DMS 273 treated with DMSO at 0.1 percent for 48 hours (cell line): ENCODE results near the gene CFAP74.

Source experiments
- DNase-seq: peaks from one replicate; lab custom pipeline; 2025; lab: John Stamatoyannopoulos, UW

Gene CFAP74

GRCh38 chr1:2042830-2043773 is 39.5 kb upstream of the CFAP74 start:
- no peak for DNase-seq

- no peak for DNase-seq
Observed at GRCh38 chr1:2041887-2042286, 38.3 kb upstream of the CFAP74 start.

DNA sequence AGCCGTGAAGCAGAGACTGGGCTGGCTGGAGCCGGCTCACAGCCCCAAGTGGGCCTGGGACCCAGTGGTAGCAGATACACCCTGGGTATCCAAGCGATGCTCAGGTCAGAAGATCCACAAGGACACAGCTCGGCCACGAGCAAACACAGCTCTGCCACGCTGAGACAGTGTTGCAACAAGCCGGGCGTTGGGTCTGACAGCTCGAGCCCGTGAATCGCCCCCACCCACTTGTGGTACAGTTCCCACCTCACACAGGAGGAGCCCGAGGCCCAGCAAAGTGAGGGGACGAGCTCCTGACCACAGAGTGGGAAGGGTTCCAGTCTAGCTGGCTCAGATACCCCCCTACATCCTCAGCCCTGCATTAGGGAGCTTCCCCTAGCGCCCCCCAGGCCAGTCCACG is 37.7 kb upstream of the CFAP74 start:
- DNase-seq: no peak

GRCh38 chr1:2039251-2039650 is 35.7 kb upstream of the CFAP74 start:
- no peak for DNase-seq

DNA sequence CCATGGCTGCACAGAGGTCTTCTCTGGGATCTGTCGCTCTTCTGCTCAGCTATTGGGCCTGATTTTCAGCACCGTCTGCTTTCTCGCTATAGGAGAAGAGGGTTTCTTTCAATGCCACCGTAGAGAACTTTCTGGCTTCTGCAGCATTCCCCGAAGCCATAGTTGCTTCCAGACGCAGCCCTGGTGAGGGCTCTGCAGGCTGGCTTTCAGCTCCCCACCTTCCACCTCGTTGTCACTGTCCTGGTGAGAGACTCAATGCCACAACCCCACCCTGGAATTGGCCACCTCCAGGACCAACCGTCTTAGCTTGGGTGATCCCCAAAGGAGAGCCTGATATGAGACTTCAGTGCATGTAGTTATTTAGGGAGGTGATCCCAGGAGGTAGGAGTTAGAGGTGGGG is 34.6 kb upstream of the CFAP74 start:
- no peak for DNase-seq

- DNase-seq: no peak
Observed at GRCh38 chr1:2037314-2037979, 33.9 kb upstream of the CFAP74 start.

- DNase-seq: no peak
Observed at GRCh38 chr1:2036287-2036686, 32.7 kb upstream of the CFAP74 start.

- DNase-seq: no peak
Observed at GRCh38 chr1:2033165-2033564, 29.6 kb upstream of the CFAP74 start.

DNA sequence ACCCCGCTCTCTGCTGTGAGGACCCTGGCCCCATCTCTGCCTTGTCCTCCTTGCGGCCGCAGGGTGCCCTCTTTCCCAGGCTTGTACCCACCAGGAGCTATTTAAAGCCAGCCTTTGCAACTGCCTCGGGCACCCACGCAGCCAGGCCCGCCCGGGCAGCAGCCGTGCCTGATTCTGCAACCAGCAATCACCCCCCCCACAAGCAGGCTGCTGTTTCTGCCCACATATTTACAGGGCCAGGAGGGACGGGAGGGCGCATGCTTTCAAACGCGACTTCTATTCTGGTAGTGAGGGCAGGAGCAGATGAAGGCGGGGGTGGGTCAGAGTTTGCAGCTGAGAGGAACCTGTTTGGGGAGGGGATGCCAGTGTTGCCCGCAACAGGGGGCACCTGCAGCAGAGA is 29.2 kb upstream of the CFAP74 start:
- no peak for DNase-seq

DNA sequence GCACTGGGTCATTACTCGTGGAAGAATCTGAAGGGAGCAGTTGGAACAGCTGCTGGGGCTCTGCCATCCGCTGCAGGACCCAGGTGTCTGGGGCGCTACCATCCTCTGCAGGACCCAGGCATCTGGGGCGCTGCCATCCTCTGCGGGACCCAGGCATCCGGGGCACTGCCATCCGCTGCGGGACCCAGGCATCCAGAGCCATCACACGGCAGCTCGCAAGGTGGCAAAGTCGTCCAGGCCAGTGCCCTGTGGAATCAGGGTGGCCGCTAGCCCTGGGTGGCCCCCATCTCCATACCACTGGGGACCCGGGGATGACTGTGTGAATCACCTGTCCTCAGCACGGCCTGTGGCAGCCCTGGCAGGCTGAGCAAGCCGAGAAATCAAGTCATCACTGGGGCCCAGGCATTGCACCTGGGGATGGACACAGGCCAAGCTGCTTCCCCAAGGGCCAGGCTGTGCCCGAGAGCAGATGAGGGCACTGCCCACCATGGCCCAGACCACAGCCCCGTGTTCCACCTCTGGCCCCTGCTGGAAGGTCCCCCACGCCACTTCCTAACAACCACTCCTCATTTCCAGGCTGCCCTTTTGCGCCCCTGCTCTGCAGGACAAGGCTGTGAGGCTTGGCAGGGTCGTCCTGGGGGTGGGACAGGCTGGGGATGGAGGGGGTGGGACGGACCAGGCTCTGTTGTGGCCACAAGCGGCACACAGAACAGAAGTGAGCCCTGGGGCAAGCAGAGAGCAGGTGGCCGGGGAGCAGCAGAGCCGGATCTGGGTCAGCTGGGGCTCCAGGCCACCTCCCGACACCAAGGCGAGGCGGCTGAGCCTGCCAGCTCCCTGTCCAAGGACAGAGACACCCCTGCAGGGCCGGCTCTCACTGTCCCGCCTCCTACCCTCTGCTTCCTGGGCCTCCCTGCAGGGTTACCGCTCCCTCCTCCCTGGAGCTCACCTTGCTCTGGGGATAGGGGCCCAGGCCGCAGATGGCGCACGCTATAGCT is 28.3 kb upstream of the CFAP74 start:
- DNase-seq: no peak

GRCh38 chr1:2030076-2030871 is 26.7 kb upstream of the CFAP74 start:
- DNase-seq: no peak

DNA sequence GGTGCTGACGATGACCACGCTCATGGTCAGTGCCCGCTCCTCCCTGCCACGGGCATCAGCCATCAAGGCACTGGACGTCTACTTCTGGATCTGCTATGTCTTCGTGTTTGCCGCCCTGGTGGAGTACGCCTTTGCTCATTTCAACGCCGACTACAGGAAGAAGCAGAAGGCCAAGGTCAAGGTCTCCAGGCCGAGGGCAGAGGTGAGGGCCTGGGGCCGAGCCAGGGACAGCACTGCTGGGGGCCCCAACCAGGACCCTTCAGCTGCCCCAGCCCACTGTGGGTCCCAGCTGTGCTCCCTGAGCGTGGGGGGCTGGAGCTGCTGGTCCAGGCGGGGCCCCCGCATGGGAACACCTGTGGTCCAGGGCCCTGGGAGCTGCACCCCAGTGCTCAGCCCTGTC is 26.0 kb upstream of the CFAP74 start:
- no peak for DNase-seq

- DNase-seq: no peak
Observed at GRCh38 chr1:2028870-2029560, 25.4 kb upstream of the CFAP74 start.

DNA sequence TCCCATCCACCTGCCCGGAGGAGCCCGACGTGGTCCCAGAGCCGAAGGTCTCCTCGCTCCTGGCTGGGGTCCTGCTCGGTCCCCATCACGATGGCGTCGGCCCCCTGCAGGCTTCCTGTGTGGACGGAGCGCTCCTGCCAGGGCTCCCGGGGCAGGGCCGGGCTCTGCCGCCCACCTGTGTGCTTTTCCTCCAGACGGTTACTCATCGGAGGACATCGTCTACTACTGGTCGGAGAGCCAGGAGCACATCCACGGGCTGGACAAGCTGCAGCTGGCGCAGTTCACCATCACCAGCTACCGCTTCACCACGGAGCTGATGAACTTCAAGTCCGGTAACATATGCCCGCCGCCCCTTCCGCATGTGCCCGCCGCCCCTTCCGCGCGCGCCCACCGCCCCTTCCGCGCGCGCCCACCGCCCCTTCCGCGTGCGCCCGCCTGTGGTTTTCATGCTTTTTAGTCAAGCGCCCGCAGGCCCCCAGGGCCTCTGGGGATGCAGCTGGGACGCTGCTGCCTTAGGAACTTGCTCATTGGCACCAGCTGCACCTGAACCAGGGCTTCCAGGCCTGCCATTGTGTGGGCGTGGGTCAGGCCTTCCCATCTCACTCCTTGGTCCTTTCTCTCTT is 24.5 kb upstream of the CFAP74 start:
- DNase-seq: no peak

DNA sequence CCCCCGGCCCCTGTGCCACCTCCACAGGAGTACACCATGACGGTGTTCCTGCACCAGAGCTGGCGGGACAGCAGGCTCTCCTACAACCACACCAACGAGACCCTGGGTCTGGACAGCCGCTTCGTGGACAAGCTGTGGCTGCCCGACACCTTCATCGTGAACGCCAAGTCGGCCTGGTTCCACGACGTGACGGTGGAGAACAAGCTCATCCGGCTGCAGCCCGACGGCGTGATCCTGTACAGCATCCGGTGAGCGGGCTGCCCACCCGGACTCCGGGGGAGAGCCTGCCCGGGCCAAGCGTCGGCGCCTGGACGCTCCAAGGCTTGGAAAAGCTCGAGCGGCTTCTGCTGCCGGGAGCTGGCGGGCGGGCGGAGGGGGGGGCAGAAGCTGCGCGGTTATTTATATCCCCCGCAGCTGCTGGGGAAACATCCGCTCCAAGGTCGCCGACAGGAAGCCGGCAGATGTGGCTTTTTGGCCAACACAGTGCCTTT is 21.9 kb upstream of the CFAP74 start:
- DNase-seq: no peak

DNA sequence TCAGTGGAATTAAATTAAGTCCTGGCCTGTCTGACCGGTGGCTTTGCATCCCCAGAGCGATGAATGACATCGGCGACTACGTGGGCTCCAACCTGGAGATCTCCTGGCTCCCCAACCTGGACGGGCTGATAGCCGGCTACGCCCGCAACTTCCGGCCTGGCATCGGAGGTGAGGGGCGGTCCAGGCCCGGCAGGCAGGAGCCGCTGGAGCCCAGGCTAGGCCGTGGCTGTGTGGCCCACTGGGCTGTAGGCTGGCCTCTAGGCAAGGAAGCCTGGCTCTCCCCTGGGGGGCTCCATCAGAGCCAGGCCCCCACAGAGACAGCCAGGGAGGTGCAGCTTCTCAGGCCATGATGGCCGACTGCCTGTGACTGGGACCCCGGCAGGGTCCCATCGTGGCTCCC is 21.3 kb upstream of the CFAP74 start:
- no peak for DNase-seq

GRCh38 chr1:2024451-2024850 is 20.9 kb upstream of the CFAP74 start:
- no peak for DNase-seq

GRCh38 chr1:2023187-2023586 is 19.6 kb upstream of the CFAP74 start:
- no peak for DNase-seq

DNA sequence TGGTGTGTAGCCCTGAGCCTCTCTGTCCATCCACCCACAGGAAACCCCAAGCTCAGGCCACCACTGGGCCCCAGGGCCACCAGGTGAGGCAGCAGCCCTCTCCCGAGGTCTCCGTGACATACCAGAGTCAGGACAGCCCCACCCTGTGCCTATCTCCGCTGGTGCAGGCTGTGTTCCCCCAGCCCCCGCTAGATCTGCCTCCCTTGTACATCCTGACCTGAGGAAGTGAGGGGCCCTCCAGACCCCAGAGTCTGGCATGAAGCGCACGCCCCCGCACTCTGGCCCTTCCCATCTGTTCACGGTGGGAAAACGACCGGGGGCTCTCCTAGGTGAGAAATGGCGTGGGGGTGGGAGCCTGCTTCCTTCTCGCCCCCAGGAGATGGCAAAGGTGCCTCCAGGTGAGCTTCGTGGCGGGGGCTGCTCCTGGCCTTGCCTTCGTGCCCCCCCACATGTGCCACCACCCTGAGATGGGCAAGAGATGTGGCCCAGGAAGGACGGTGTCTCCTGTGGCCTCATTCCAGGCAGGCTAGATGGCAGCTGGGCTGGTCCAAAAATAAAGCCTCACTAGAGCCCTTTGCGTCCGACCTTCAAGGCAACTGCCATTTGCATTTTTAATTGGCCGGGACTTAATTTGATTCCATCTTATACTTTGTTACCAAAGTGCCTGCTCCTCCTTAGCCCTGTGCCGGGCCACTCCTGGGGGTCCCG is 18.6 kb upstream of the CFAP74 start:
- DNase-seq: no peak
